ENCODE data around the gene SERPINE2.

- no peak for TF ChIP-seq CTCF (IDR thresholded peaks at IDR 0.05 in 2 of 3, conservative IDR thresholded peaks at IDR 0.05 in 1 of 3; ENCODE audit: borderline replicate concordance in 1 of 3, insufficient read depth in 1 of 3, low read depth in 2 of 3, low read length in 2 of 3)
- no peak for TF ChIP-seq EZH2 (IDR thresholded peaks at IDR 0.05)
- no peak for TF ChIP-seq POLR2A (IDR thresholded peaks at IDR 0.05; ENCODE audit: borderline replicate concordance, extremely low read depth, insufficient read depth, insufficient read length)
Observed at GRCh38 chr2:223998948-223999347, 40.1 kb downstream of the SERPINE2 start.

Measured in HCT116 (cell line).